ENCODE data around the gene AHRR. TPM values are rescaled to one million over a fixed set of nuclear protein-coding genes. Genes with fewer than 3 reads are reported as not detected.

The AHRR gene
- total and polyA plus RNA-seq, 10 of the 15 experiments (the other 5 are each of a cell fraction or from before 2014, with no cell fraction given) = 0.90 to 35.2 (median 19.2) TPM

- TF ChIP-seq ATF3 (IDR thresholded peaks at IDR 0.05; ENCODE audit: borderline replicate concordance, extremely low read depth, low read depth, low read length) = no peak
- no peak for TF ChIP-seq SUPT20H (IDR thresholded peaks at IDR 0.05; ENCODE audit: borderline replicate concordance, control insufficient read depth, low read depth, low read length)
- no peak for TF ChIP-seq CEBPZ (IDR thresholded peaks at IDR 0.05; ENCODE audit: low read depth, low read length)
- TF ChIP-seq ZNF592 (IDR thresholded peaks at IDR 0.05) = no peak
- peak; percentile 73; the same call in 1 of the 2 replicates for TF ChIP-seq HDGF (IDR thresholded peaks at IDR 0.05)
- peak; percentile 94 for TF ChIP-seq RUNX3 (IDR thresholded peaks at IDR 0.05; ENCODE audit: low read length)
- no peak for TF ChIP-seq RCOR1 (conservative IDR thresholded peaks at IDR 0.05; ENCODE audit: low read depth, low read length)
- peak; percentile 99 for TF ChIP-seq EED (IDR thresholded peaks at IDR 0.05; ENCODE audit: low read depth)
- peak in 1 of 2 experiments; percentile 68; a peak in 1 of 4 replicates for TF ChIP-seq EP300 (IDR thresholded peaks at IDR 0.05; ENCODE audit: borderline replicate concordance in 1 of 2, control insufficient read depth in 1 of 2, low read depth in 2 of 2, low read length in 2 of 2)
- TF ChIP-seq GATAD2B (conservative IDR thresholded peaks at IDR 0.05; ENCODE audit: low read depth) = no peak
- TF ChIP-seq EZH2 (IDR thresholded peaks at IDR 0.05; ENCODE audit: borderline replicate concordance, control insufficient read depth, low read depth, low read length) = no peak
- peak; percentile 61 for TF ChIP-seq TBL1XR1 (IDR thresholded peaks at IDR 0.05; ENCODE audit: low read depth, low read length)
- no peak for TF ChIP-seq CBX3 (IDR thresholded peaks at IDR 0.05; ENCODE audit: borderline replicate concordance, low read depth)
- TF ChIP-seq SIN3A (IDR thresholded peaks at IDR 0.05; ENCODE audit: low read depth, low read length) = no peak
- TF ChIP-seq IKZF2 (IDR thresholded peaks at IDR 0.05) = peak; percentile 93 to 94
- peak; percentile 58; the same call in 1 of the 2 replicates for TF ChIP-seq SPI1 (IDR thresholded peaks at IDR 0.05; ENCODE audit: borderline replicate concordance, insufficient read depth, low read depth, low read length)
- peak; percentile 26; the same call in 1 of the 2 replicates for TF ChIP-seq JUND (IDR thresholded peaks at IDR 0.05; ENCODE audit: low read depth, low read length)
- no peak for TF ChIP-seq NR2C2 (IDR thresholded peaks at IDR 0.05; ENCODE audit: borderline replicate concordance, control insufficient read depth, insufficient read length, low read depth)
- TF ChIP-seq USF1 (IDR thresholded peaks at IDR 0.05; ENCODE audit: borderline replicate concordance, extremely low read length, insufficient read depth, low read depth, low read length) = no peak
- no peak for TF ChIP-seq MXI1 (IDR thresholded peaks at IDR 0.05; ENCODE audit: low read depth, low read length)
Observed at GRCh38 chr5:402615-403359, 81.3 kb downstream of the AHRR start (continued).

Measured in GM12878 (cell line).